Stimulated activated CD4-positive, alpha-beta T cell treated with anti-CD3 and anti-CD28 coated beads, Interleukin-12 subunit alpha, Interleukin-12 subunit beta, amount 100 ng/mL, for 24 hours (primary cell): ENCODE data around the gene EIF2AK2.

Experiments
- DNase-seq, 2 experiments: peaks; one replicate each; pipeline ENCODE4 v3.0.0-alpha.2; 2020; ENCODE audit warnings: low read depth in 2 of 2

The EIF2AK2 gene

GRCh38 chr2:37171624-37171950, 14.8 kb upstream of the EIF2AK2 start:
- no peak for DNase-seq

- no peak for DNase-seq
These were observed 11.6 kb upstream of the EIF2AK2 start for GRCh38 chr2:37168217-37168981.

GRCh38 chr2:37167636-37168180, 10.9 kb upstream of the EIF2AK2 start:
- no peak for DNase-seq

GRCh38 chr2:37164757-37165156, 8.0 kb upstream of the EIF2AK2 start:
- DNase-seq = no peak

GRCh38 chr2:37156071-37156856, 516 bp downstream of the EIF2AK2 start:
- peak; percentile 10 to 31 for DNase-seq

- DNase-seq = no peak
These were observed 2.0 kb downstream of the EIF2AK2 start for GRCh38 chr2:37154785-37155184.

GRCh38 chr2:37153224-37153623, 3.6 kb downstream of the EIF2AK2 start:
- DNase-seq = no peak

- no peak for DNase-seq
These were observed 7.0 kb downstream of the EIF2AK2 start for GRCh38 chr2:37149626-37150322.

- DNase-seq = no peak
These were observed 8.5 kb downstream of the EIF2AK2 start for GRCh38 chr2:37148325-37148724.

GRCh38 chr2:37146062-37146461, 10.7 kb downstream of the EIF2AK2 start:
- no peak for DNase-seq

GRCh38 chr2:37143974-37144373, 12.8 kb downstream of the EIF2AK2 start:
- no peak for DNase-seq

- no peak for DNase-seq
These were observed 14.2 kb downstream of the EIF2AK2 start for GRCh38 chr2:37142546-37142945.

GRCh38 chr2:37132914-37133313, 23.9 kb downstream of the EIF2AK2 start:
- no peak for DNase-seq

- DNase-seq = no peak
These were observed 31.4 kb downstream of the EIF2AK2 start for GRCh38 chr2:37125416-37125815.

- DNase-seq = no peak
These were observed 37.6 kb downstream of the EIF2AK2 start for GRCh38 chr2:37119157-37119556.

- DNase-seq = no peak
These were observed 39.2 kb downstream of the EIF2AK2 start for GRCh38 chr2:37117566-37117965.

- no peak for DNase-seq
These were observed 44.8 kb downstream of the EIF2AK2 start for GRCh38 chr2:37111958-37112357.

- DNase-seq = no peak
These were observed 46.2 kb downstream of the EIF2AK2 start for GRCh38 chr2:37110306-37111212.

GRCh38 chr2:37109523-37109922, 47.3 kb downstream of the EIF2AK2 start:
- no peak for DNase-seq

- no peak for DNase-seq
These were observed 51.6 kb downstream of the EIF2AK2 start for GRCh38 chr2:37105150-37105549.

- no peak for DNase-seq
These were observed 52.6 kb downstream of the EIF2AK2 start for GRCh38 chr2:37104178-37104577.
